HT-29 (cell line): Measurements from ENCODE around the gene FAM78A. TPM values are rescaled to one million over a fixed set of nuclear protein-coding genes. Genes with fewer than 3 reads are reported as not detected.
"Not testable (repeated sequence)": the region's sequence is repeated elsewhere in the genome, so short reads cannot be mapped to it uniquely, and the experiment has no call there.

Experiments
- DNase-seq: peaks from one replicate; pipeline ENCODE4 v3.0.0-alpha.2; 2015; ENCODE audit warnings: low spot score
- total RNA-seq: library from RNA; depleted of rRNA; stranded (reverse); fragments of >200 nt; shearing (Covaris generic); gene quantifications from 2 replicates; pipeline ENCODE4 v1.2.3, GENCODE V29; 2014

The FAM78A gene
- total RNA-seq, 1 experiment from 2014 or later: 1.2 TPM

GRCh38 chr9:131266266-131267229 is 9.8 kb downstream of the FAM78A start:
- no peak for DNase-seq

- no peak for DNase-seq
Measured at GRCh38 chr9:131264231-131264630, 12.1 kb downstream of the FAM78A start.

- DNase-seq: no peak
Measured at GRCh38 chr9:131263701-131264100, 12.6 kb downstream of the FAM78A start.

DNA sequence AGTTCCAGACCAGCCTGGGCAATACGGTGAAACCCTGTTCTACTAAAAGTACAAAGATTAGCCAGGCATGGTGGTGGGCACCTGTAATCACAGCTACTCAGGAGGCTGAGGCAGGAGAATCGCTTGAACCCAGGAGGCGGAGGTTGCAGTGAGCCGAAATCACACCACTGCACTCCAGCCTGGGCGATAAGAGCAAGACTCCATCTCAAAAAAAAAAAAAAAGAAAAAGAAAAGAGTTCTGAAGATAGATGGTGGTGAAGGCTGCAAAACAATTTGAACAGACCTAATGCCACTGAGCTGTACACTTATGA is 13.3 kb downstream of the FAM78A start:
- not testable (repeated sequence) for DNase-seq

DNA sequence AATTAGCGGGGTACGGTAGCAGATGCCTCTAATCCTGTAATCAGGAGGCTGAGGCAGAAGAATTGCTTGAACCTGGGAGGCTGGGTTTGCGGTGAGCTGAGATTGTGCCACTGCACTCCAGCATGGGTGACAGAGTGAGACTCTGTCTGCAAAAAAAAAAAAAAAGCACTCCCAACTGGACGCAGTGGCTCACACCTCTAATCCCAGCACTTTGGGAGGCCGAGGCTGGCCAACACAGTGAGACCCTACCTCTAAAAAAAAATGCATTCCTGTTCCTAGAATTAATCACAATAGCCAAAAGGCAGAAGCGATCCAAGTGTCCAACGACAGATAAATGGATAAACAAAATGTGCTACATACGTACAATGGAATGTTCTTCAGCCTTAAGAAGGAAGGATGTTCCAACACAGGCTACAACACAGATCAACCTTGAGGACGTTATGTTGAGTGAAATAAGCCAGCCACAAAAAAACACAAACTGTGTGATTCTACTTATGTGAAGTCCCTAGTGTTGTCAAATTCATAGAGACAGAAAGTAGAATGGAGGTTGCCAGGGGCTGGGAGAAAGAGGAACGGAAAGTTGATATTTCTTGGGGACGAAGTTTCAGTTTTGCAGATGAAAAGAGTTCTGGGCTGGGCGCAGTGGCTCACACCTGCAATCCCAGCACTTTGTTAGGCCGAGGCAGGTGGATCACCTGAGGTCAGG is 13.8 kb downstream of the FAM78A start:
- no peak for DNase-seq

GRCh38 chr9:131260751-131261452 is 15.4 kb downstream of the FAM78A start:
- DNase-seq: no peak

- no peak for DNase-seq
Measured at GRCh38 chr9:131259916-131260597, 16.3 kb downstream of the FAM78A start.

DNA sequence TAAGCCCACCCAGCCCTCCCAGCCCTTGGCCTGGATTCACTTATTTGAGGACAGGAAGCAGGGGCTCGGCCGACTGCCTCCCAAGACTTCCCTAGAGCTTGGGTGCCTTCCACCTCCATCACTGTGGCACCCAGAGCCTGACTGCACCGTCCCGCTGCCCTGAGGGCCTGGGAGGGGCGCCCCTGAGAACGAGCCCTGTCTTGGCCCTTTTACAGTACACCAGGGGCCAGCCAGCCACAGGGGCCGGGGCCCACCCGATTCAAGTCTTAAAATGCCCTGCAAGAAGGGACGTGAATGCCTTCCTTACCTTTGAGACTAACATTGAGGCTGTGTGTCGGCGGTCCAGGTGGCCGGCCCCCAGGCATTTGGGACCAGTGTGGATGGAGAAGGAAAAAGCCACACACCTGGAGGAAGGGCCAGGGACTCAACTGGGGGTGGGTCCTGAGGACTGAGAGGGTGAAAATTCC is 16.8 kb downstream of the FAM78A start:
- no peak for DNase-seq

DNA sequence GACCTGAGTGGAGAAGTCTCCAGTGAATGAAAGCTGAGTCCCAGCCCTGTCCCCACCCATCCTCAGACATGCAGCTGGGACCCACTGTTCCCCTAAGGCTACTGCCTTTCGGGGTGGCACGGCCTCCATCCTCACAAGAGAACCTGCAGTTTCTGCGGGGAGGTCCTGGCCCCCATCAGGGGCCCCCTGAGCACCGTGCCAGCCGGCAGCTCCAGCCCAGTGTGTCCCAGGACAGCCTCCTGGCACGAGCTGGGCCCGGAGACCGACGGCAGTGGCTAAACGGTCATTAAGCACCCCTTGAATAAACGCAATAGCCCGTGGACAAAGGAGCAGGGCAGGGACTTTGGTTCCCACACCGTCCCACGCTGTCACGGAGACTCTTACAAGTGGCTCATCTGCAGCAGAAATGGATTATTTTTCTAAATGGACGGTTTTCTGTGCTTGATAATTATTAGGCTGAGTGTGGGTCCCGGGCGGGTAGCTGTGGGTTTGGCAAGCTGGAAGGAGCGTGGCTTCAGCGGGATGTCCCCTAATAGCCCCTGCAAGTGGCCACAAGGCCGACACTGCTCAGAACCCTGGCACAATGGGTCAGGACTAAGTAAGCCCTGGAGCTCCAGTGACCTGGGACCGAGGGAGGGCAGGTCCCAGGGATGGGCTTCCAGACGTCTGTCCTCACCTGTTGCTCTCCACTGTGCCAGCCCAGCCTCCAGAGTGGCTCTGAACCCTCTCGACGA is 17.4 kb downstream of the FAM78A start:
- DNase-seq: no peak

- DNase-seq: no peak
Measured at GRCh38 chr9:131258186-131258585, 18.1 kb downstream of the FAM78A start.

DNA sequence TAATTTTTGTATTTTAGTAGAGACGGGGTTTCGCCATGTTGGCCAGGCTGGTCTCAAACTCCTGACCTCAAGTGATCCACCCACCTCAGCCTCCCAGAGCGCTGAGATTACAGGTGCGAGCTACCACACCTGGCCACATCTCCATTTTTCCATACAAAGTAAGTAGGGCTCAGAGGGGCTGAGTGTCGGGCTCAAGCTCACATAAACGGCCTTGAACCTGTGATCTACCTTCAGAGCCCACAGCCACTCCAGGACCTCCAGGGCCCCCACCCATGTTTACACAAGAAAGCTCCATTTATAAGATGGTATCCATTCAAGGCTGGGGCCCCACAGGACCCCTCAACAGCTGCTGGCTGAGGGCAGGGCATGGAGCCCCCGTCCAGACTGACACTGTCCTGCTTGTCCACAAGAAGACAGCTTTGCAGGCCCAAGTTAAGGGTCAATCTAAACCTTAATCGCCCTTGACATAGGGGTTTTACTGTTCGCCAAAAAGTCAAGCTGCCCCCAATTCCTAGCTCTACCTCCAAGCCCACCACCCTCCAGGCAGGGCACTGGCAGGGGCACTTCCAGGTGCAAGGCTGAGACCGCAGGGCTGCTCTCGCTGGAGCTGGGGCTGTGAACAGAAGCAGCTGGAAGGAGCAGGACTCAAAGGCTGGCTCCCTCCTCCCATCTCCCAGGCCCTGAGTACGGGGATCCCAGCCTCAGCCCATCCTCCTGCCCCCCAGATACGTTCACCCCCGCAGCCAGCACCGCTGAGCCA is 18.9 kb downstream of the FAM78A start:
- DNase-seq: no peak

DNA sequence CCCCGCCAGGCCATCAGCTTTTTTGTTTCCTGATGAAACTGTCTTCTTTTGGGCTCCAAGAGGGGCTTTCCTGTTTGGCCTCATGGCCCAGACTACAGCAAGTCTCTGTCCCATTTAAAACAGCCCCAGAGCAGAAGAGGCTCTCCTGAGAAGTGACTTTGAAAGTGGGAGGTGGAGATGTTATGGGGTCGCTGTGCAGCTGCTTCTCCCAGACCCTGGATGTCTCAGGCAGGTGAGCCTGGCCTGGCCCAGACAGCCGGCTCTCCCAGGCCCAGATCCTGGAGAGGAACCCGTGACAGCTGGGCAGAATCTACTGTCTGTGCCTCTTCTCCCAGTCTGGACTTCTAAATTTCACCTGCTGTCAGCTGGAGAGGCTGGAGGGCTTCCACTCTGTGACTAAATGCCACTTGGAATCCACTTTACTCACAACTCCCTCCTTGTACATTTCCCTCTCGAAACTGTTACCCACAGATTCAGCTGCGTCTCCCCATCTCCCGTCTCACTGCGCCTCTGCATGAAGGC is 20.6 kb downstream of the FAM78A start:
- no peak for DNase-seq

DNA sequence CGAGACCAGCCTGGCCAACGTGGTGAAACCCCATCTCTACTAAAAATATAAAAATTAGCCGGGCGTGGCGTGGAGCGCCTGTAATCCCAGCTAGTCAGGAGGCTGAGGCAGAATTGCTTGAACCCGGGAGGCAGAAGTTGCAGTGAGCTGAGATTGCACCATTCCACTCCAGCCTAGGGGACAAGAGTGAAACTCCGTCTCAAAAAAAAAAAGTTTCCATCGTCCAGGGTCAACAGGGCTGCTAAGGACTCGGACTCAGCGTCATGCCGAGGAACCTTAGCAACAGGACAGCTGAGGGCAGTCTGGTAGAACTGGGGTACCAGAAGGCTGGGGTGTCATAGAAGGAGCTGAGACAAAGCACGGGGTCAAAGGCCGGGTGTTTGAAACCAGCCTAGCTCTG is 21.7 kb downstream of the FAM78A start:
- no peak for DNase-seq

DNA sequence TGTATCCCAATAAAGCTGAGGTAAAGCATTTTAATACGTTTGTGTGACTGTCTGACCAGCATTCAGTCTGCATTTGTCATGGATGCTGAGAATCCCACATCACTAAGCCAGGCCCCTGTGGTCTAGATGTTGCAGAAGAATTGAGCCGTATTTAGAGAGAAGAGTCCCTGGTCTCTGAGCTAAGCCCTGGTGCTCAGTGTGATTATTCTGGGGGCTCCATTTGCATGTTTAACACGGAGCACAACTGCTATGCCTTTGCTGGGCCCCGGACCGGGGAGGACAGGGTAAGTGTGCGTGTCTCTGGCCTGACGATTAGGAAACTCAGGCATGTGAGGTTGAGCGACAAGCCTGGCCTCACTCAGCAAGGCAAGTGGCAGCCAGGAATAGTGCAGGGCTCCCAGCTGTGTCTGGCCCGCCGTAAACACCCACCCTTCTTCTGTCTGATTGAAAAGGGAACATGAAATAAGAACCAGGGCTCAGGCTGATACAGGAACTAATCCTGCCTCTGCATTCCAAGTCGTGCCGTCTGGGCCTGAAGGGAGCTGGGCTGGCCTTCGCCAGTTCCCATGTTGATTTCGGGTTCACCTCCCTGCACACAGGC is 22.3 kb downstream of the FAM78A start:
- DNase-seq: no peak

GRCh38 chr9:131252120-131252519 is 24.2 kb downstream of the FAM78A start:
- DNase-seq: no peak

DNA sequence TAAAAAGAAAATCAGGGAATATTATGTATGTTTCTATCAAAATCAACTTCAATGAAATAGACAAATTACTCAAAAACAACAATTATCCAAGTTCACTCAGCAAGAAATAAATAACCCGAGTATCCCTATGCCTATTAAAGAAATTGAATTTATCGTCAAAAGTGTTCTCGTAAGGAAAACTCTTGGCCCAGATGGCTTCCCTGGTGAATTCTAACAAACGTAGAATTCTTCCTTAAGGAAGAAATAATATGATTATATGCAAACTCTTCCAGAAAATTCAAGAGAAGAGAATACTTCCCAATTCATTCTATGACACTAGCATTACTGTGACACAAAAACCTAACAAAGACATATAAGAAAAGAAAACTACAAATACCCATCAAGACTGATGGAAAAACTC is 29.7 kb downstream of the FAM78A start:
- no peak for DNase-seq

DNA sequence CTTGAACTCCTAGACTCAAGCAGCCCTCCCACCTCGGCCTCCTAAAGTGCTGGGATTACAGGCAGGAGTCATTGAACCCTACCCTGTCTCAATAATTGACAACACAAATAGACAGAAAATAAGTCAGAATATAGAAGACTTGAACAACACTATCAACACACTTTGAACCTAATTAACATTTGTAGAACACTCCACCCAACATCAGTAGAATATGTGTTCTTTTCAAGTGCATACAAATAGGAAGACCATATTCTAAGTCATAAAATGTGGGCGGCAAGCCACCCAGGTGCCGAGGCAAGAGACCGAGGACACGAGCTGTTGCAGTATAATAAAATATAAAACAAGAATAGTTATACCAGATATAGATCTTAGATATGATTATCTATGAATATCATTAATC is 32.0 kb downstream of the FAM78A start:
- not testable (repeated sequence) for DNase-seq

DNA sequence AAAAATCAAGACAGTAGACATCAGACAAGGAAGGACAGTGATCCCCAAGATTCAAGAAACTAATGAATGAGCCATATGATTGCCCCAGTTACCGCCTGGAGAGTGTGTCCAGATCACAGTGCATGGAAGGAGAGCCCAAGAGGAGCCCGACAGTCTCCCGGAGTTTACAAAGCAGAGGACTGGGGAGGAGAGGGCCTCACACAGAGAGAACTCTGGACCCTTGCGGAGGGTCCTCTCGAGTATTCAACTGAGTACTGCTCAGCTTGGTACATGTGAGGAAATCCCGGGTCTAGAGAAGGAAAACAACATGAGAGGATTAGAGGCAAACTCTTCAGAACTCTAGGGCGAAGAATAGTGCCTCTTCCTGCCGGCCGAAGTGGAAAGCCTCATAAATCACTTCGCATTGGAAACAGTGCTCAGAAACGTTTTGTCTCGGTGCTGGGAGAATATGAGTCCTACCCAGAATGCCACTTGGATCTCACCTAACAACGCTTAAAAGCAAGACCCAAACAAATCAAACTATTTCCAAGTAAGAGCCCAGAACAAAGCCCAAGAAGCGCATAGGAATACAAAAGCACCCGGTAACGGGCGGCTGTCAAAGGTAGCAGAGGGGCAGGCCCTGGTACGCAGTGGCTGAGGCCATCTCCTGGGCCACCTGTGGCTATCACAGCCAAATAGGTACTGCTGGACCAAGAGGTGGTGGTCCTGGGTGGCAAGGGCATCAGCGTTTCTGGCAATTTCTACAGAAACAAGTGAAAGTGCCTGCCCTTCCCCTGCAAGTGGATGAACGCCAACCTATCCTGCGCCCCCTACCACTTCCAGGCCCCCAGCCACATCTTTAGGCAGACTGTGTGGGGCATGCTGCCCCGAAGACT is 36.0 kb downstream of the FAM78A start:
- DNase-seq: no peak
